Vagina (tissue), 2 donors: Measurements from ENCODE around the gene MSLN.

Experiments
- POLR2AphosphoS5 ChIP-seq, 2 donors: sonication (generic); formaldehyde crosslinking; IDR thresholded peaks; one replicate each; pipeline ENCODE4 v1.9.0; 2017; ENCODE audit warnings: antibody characterized with exemption in 2 of 2, mild to moderate bottlenecking in 2 of 2, low read depth in 1 of 2; ENCODE audit not compliant: insufficient read depth in 1 of 2
- TF ChIP-seq, protein P1 (sequence below), 3 experiments: fragments of 450-650 bp in 2 of 3; fragments of 200-600 bp in 1 of 3; sonication (generic) in 1 of 3; IDR thresholded peaks; one replicate each; pipeline ENCODE4 v1.5.1; 2017 to 2019; ENCODE audit warnings: antibody characterized with exemption in 3 of 3, mild to moderate bottlenecking in 2 of 3, moderate library complexity in 2 of 3

DNA sequence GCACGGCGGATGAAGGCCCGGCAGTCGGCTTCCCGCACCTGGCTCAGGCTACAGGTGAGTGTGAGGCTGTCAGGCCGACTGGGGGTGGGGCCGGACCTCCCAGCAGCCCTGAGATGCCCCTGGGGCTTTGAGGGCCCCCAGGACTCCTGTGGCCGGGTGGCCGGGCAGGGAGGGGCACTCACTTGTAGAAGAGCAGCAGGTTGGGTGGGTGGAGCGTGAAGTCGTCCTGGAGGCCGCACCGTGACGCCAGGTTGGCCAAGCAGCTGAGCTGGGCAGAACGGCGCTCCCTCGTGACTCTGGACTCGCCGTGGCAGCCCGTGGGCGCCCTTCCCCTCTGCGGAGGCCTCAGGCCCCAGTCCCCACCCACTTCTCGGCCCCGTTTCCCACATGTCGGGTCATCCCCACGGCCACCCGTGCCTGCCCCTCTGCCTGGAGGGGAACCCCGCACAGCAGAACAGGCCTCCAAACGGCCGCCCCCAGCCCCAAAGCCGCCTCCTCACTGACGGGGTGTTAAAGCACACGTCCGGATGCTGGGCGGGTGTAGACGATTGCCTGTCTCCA is 14.8 kb downstream of the MSLN start:
- no peak for TF ChIP-seq POLR2AphosphoS5 (IDR thresholded peaks at IDR 0.05; ENCODE audit: insufficient read depth in 1 of 2, low read depth in 1 of 2)
- TF ChIP-seq, protein P1, sequence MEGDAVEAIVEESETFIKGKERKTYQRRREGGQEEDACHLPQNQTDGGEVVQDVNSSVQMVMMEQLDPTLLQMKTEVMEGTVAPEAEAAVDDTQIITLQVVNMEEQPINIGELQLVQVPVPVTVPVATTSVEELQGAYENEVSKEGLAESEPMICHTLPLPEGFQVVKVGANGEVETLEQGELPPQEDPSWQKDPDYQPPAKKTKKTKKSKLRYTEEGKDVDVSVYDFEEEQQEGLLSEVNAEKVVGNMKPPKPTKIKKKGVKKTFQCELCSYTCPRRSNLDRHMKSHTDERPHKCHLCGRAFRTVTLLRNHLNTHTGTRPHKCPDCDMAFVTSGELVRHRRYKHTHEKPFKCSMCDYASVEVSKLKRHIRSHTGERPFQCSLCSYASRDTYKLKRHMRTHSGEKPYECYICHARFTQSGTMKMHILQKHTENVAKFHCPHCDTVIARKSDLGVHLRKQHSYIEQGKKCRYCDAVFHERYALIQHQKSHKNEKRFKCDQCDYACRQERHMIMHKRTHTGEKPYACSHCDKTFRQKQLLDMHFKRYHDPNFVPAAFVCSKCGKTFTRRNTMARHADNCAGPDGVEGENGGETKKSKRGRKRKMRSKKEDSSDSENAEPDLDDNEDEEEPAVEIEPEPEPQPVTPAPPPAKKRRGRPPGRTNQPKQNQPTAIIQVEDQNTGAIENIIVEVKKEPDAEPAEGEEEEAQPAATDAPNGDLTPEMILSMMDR (IDR thresholded peaks at IDR 0.05): no peak
